HG03039 (cell line): Measurements from ENCODE around the gene ERBB4.

ENCODE experiments used
- ATAC-seq: cut with Tn5 transposase; IDR thresholded peaks from one replicate; pipeline ENCODE4 v1.9.1; 2021; ENCODE audit warnings: mild to moderate bottlenecking, moderate library complexity; ENCODE audit not compliant: unreplicated experiment

ERBB4 gene

GRCh38 chr2:212099658-212100057, 438.9 kb downstream of the ERBB4 start:
- ATAC-seq = no peak

- no peak for ATAC-seq
Measured at GRCh38 chr2:212098966-212099365, 439.6 kb downstream of the ERBB4 start.

GRCh38 chr2:212097001-212097400, 441.6 kb downstream of the ERBB4 start:
- no peak for ATAC-seq

GRCh38 chr2:212089873-212090272, 448.7 kb downstream of the ERBB4 start:
- ATAC-seq = no peak

GRCh38 chr2:212088353-212088752, 450.2 kb downstream of the ERBB4 start:
- no peak for ATAC-seq

- no peak for ATAC-seq
Measured at GRCh38 chr2:212083492-212083891, 455.1 kb downstream of the ERBB4 start.

GRCh38 chr2:212078103-212078502, 460.5 kb downstream of the ERBB4 start:
- peak; percentile 83 for ATAC-seq

GRCh38 chr2:212076456-212076855, 462.1 kb downstream of the ERBB4 start:
- ATAC-seq = no peak

GRCh38 chr2:212073360-212073759, 465.2 kb downstream of the ERBB4 start:
- ATAC-seq = no peak

- no peak for ATAC-seq
Measured at GRCh38 chr2:212066546-212066945, 472.1 kb downstream of the ERBB4 start.

GRCh38 chr2:212064318-212064717, 474.3 kb downstream of the ERBB4 start:
- ATAC-seq = no peak

- no peak for ATAC-seq
Measured at GRCh38 chr2:212052412-212053159, 486.0 kb downstream of the ERBB4 start.

- ATAC-seq = no peak
Measured at GRCh38 chr2:212050871-212051270, 487.7 kb downstream of the ERBB4 start.

GRCh38 chr2:212042562-212042961, 496.0 kb downstream of the ERBB4 start:
- ATAC-seq = no peak

- no peak for ATAC-seq
Measured at GRCh38 chr2:212037062-212037461, 501.5 kb downstream of the ERBB4 start.

- no peak for ATAC-seq
Measured at GRCh38 chr2:212034841-212035585, 503.6 kb downstream of the ERBB4 start.

- no peak for ATAC-seq
Measured at GRCh38 chr2:212033888-212034287, 504.7 kb downstream of the ERBB4 start.

GRCh38 chr2:212032536-212033219, 505.9 kb downstream of the ERBB4 start:
- ATAC-seq = no peak

- ATAC-seq = no peak
Measured at GRCh38 chr2:212032032-212032431, 506.6 kb downstream of the ERBB4 start.

- no peak for ATAC-seq
Measured at GRCh38 chr2:212030709-212031108, 507.9 kb downstream of the ERBB4 start.

- no peak for ATAC-seq
Measured at GRCh38 chr2:212028798-212029394, 509.7 kb downstream of the ERBB4 start.
